Peyer's patch (tissue), 4 donors: ENCODE results near the gene TAP2. TPM values are rescaled to one million over a fixed set of nuclear protein-coding genes. Genes with fewer than 3 reads are reported as not detected.

ENCODE experiments used
- DNase-seq, 3 donors: peaks; one replicate each; pipeline ENCODE4 v3.0.0-alpha.2; 2017 to 2019
- H3K27ac ChIP-seq, 4 donors: fragments of 200-600 bp; sonication (generic); one replicate each; pipeline ENCODE4 v1.5.1; 2016 to 2019
- H3K27me3 ChIP-seq, 2 donors: fragments of 200-600 bp; sonication (generic); one replicate each; pipeline ENCODE4 v1.5.1; 2019
- H3K36me3 ChIP-seq, 3 donors: fragments of 200-600 bp; sonication (generic); one replicate each; pipeline ENCODE4 v1.5.1; 2016 to 2019
- H3K4me1 ChIP-seq, 4 donors: fragments of 200-600 bp; sonication (generic); one replicate each; pipeline ENCODE4 v1.5.1; 2016 to 2019
- H3K4me3 ChIP-seq, 4 donors: fragments of 200-600 bp; sonication (generic); 1 replicate in 3 of 4; 2 replicates in 1 of 4; pipeline ENCODE4 v1.5.1; 2016 to 2019; ENCODE audit warnings: mild to moderate bottlenecking in 1 of 4
- H3K9me3 ChIP-seq, 4 donors: fragments of 200-600 bp; sonication (generic); one replicate each; pipeline ENCODE4 v1.5.1; 2016 to 2019; ENCODE audit warnings: mild to moderate bottlenecking in 1 of 4
- CTCF ChIP-seq, 6 experiments: fragments of 450-650 bp in 4 of 6; fragments of 200-600 bp in 2 of 6; sonication (generic) in 1 of 6; IDR thresholded peaks; one replicate each; pipeline ENCODE4 v1.5.1; 2017 to 2019; ENCODE audit warnings: antibody characterized with exemption in 6 of 6, mild to moderate bottlenecking in 3 of 6, moderate library complexity in 1 of 6
- POLR2A ChIP-seq, 2 donors: fragments of 450-650 bp; IDR thresholded peaks; one replicate each; pipeline ENCODE4 v1.5.1; 2017; ENCODE audit warnings: antibody characterized with exemption in 2 of 2, mild to moderate bottlenecking in 2 of 2, moderate library complexity in 2 of 2
- total RNA-seq, 4 donors: library from RNA; depleted of rRNA; stranded (reverse); fragments of >200 nt; gene quantifications; one replicate each; pipeline ENCODE4 v1.1.0, GENCODE V29; 2016

The TAP2 gene
- total RNA-seq, 4 donors from 2014 or later: 16.5 to 53.2 (median 39.4) TPM

GRCh38 chr6:32818867-32819266 is 19.7 kb downstream of the TAP2 start:
- Histone ChIP-seq H3K27me3 (no peaks in the 10 kb centered on the region), H3K27ac (no peak overlapping the region), H3K4me3 (no peak overlapping the region), H3K36me3 (no peaks in the 10 kb centered on the region), H3K9me3 (no peaks in the 10 kb centered on the region), H3K4me1 (peaks cover 0 to 7% (median 0%) of the 10 kb centered on the region in 4 donors)
- no peak for DNase-seq
- no peak for TF ChIP-seq CTCF (IDR thresholded peaks at IDR 0.05)
- TF ChIP-seq POLR2A (IDR thresholded peaks at IDR 0.05): no peak

- Histone ChIP-seq H3K36me3 (no peaks in the 10 kb centered on the region), H3K9me3 (no peaks in the 10 kb centered on the region), H3K4me3 (peak within 1 kb of the TSS in 3 of 4 donors; percentile 24 to 42 (median 41)), H3K4me1 (peaks cover 0 to 7% (median 0%) of the 10 kb centered on the region in 4 donors), H3K27ac (peak within 1 kb of the TSS in 3 of 4 donors; percentile 26 to 90 (median 81)), H3K27me3 (no peaks in the 10 kb centered on the region)
- no peak for DNase-seq
- TF ChIP-seq CTCF (IDR thresholded peaks at IDR 0.05): no peak
- no peak for TF ChIP-seq POLR2A (IDR thresholded peaks at IDR 0.05)
Measured at GRCh38 chr6:32816746-32817204, 21.8 kb downstream of the TAP2 start, which contains the start of gene HLA-DOB. HLA-DOB (minus strand) TSS chr6:32817002; CDS start chr6:32816951, 51 bp downstream.

GRCh38 chr6:32815996-32816395 is 22.5 kb downstream of the TAP2 start:
- no peaks in the 10 kb centered on the region for H3K36me3 ChIP-seq
- H3K27me3 ChIP-seq: no peaks in the 10 kb centered on the region
- H3K9me3 ChIP-seq: no peaks in the 10 kb centered on the region
- H3K4me1 ChIP-seq: peaks cover 0 to 7% (median 0%) of the 10 kb centered on the region in 4 donors
- no peak for DNase-seq
- H3K4me3 ChIP-seq: peak overlapping the region in 2 of 4 donors; percentile 41 to 42
- TF ChIP-seq CTCF (IDR thresholded peaks at IDR 0.05) (no peak), POLR2A (IDR thresholded peaks at IDR 0.05) (no peak)
- H3K27ac ChIP-seq: peak overlapping the region in 3 of 4 donors; percentile 26 to 90 (median 81)

- TF ChIP-seq CTCF (IDR thresholded peaks at IDR 0.05) (no peak), POLR2A (IDR thresholded peaks at IDR 0.05) (no peak)
- H3K36me3 ChIP-seq: no peaks in the 10 kb centered on the region
- peak overlapping the region in 2 of 4 donors; percentile 81 to 90 for H3K27ac ChIP-seq
- H3K4me1 ChIP-seq: peaks cover 0 to 7% (median 0%) of the 10 kb centered on the region in 4 donors
- no peaks in the 10 kb centered on the region for H3K9me3 ChIP-seq
- no peak for DNase-seq
- H3K27me3 ChIP-seq: no peaks in the 10 kb centered on the region
- H3K4me3 ChIP-seq: peak overlapping the region in 2 of 4 donors; percentile 3 to 41
Measured at GRCh38 chr6:32815115-32815514, 23.4 kb downstream of the TAP2 start.

- no peaks in the 10 kb centered on the region for H3K36me3 ChIP-seq
- peaks cover 0 to 7% (median 0%) of the 10 kb centered on the region in 4 donors for H3K4me1 ChIP-seq
- no peaks in the 10 kb centered on the region for H3K27me3 ChIP-seq
- H3K9me3 ChIP-seq: no peaks in the 10 kb centered on the region
- DNase-seq: no peak
- no peak overlapping the region for H3K4me3 ChIP-seq
- H3K27ac ChIP-seq: peak overlapping the region in 1 of 4 donors; percentile 81
- TF ChIP-seq CTCF (IDR thresholded peaks at IDR 0.05): no peak
- TF ChIP-seq POLR2A (IDR thresholded peaks at IDR 0.05): no peak
Measured at GRCh38 chr6:32814145-32814544, 24.4 kb downstream of the TAP2 start.
